HepG2 (cell line): ENCODE results near the gene VPS54. TPM values are rescaled to one million over a fixed set of nuclear protein-coding genes. Genes with fewer than 3 reads are reported as not detected.

Source experiments
- ATAC-seq: fragments of 200-7000 bp; cut with Tn5 transposase; 3 replicates; pipeline ENCODE4 v1.9.1; 2020; ENCODE audit warnings: mild to moderate bottlenecking, moderate library complexity
- BruUV-seq: library from RNA; stranded (reverse); fragments of 400-500 nt; replicated peaks from 2 replicates; lab custom pipeline; 2021; lab: Mats Ljungman, UMichigan
- CTCF ChIA-PET: fragments of 300-600 bp; formaldehyde crosslinking; extraction: SDS; loops from one replicate; lab custom pipeline; 2021; ENCODE audit warnings: low total read pairs, inconsistent platforms, low intra/inter-chr PET ratio; lab: Yijun Ruan, JAX
- POLR2A ChIA-PET: fragments of 350-600 bp; sonication (Branson Sonifier 250); formaldehyde crosslinking; loops from one replicate; lab custom pipeline; 2020; ENCODE audit warnings: antibody characterized with exemption, inconsistent platforms; lab: Yijun Ruan, JAX
- DNase-seq: peaks from one replicate; pipeline ENCODE4 v3.0.0-alpha.2; 2015; ENCODE audit warnings: low spot score
- FAIRE-seq: peaks from 3 replicates; lab custom pipeline; 2011; peaks lifted over from hg19 to GRCh38; lab: Jason Lieb, UNC
- H2AFZ ChIP-seq: one replicate; pipeline ENCODE4 v1.6.1; 2011; ENCODE audit warnings: low read length, inconsistent platforms
- H3K27ac ChIP-seq: fragments of 300-600 bp; 3 replicates; pipeline ENCODE4 v1.8.0; 2011; ENCODE audit warnings: mixed run types, mild to moderate bottlenecking, mixed read lengths, low read length, inconsistent platforms; ENCODE audit not compliant: insufficient read depth; ENCODE audit errors: extremely low read length
- H3K27me3 ChIP-seq, 2 experiments: fragments of 200-600 bp in 1 of 2; 2 replicates in 1 of 2; 3 replicates in 1 of 2; pipeline versions ENCODE4 v1.6.0 to v1.8.0; 2011; ENCODE audit warnings: low read length in 2 of 2, mild to moderate bottlenecking in 2 of 2, moderate library complexity in 2 of 2, inconsistent platforms in 1 of 2; ENCODE audit not compliant: insufficient read depth in 2 of 2, control insufficient read depth in 1 of 2
- H3K36me3 ChIP-seq, 2 experiments: fragments of 200-600 bp in 1 of 2; replicated peaks in 1 of 2; 2 replicates in 1 of 2; 3 replicates in 1 of 2; pipeline versions ENCODE4 v1.5.1 to v1.8.0; 2011; ENCODE audit warnings: low read length in 2 of 2, inconsistent platforms in 1 of 2; ENCODE audit not compliant: insufficient read depth in 2 of 2, control insufficient read depth in 1 of 2
- H3K4me1 ChIP-seq: 2 replicates; pipeline ENCODE4 v1.5.1; 2012; ENCODE audit warnings: low read length, inconsistent platforms; ENCODE audit not compliant: insufficient read depth
- H3K4me2 ChIP-seq: 2 replicates; pipeline ENCODE4 v1.6.0; 2011; ENCODE audit warnings: low read depth, low read length, inconsistent platforms
- H3K4me3 ChIP-seq, 3 experiments: fragments of 200-600 bp in 1 of 3; sonication (generic), shearing (Covaris generic) in 1 of 3; replicated peaks in 1 of 3; 2 replicates each; pipeline ENCODE4 v1.5.1; 2011 to 2016; ENCODE audit warnings: low read length in 3 of 3, inconsistent platforms in 2 of 3, low read depth in 2 of 3, mild to moderate bottlenecking in 2 of 3, control low read depth in 1 of 3, mixed read lengths in 1 of 3; ENCODE audit not compliant: insufficient read depth in 1 of 3
- H3K79me2 ChIP-seq: one replicate; pipeline ENCODE4 v1.6.1; 2011; ENCODE audit warnings: low read length, inconsistent platforms; ENCODE audit not compliant: insufficient read depth
- H3K9ac ChIP-seq: 2 replicates; pipeline ENCODE4 v1.6.0; 2011; ENCODE audit warnings: mild to moderate bottlenecking, low read depth, low read length, inconsistent platforms; ENCODE audit not compliant: insufficient read depth
- H3K9me3 ChIP-seq: 2 replicates; pipeline ENCODE4 v1.5.1; 2012; ENCODE audit warnings: mild to moderate bottlenecking, low read length
- H4K20me1 ChIP-seq: 2 replicates; pipeline ENCODE4 v1.6.0; 2011; ENCODE audit warnings: inconsistent platforms, mild to moderate bottlenecking, low read length, moderate library complexity; ENCODE audit not compliant: insufficient read depth
- FIP1L1 ChIP-seq: fragments of 200-400 bp; formaldehyde crosslinking; IDR thresholded peaks from 2 replicates; pipeline ENCODE4 v1.6.1; 2018; ENCODE audit warnings: low read depth, mild to moderate bottlenecking, low read length, moderate library complexity, borderline replicate concordance; ENCODE audit not compliant: insufficient read depth
- HES4 ChIP-seq: sonication (generic); formaldehyde crosslinking; IDR thresholded peaks from 2 replicates; pipeline ENCODE4 v1.9.0; 2021; ENCODE audit warnings: mild to moderate bottlenecking, missing genetic modification reagents, borderline replicate concordance
- HMG20B ChIP-seq: conservative IDR thresholded peaks from 2 replicates; pipeline ENCODE4 v1.6.1; 2016; ENCODE audit warnings: missing genetic modification reagents, missing compliant biosample characterization
- HNRNPH1 ChIP-seq: fragments of 200-400 bp; formaldehyde crosslinking; optimal IDR thresholded peaks from 2 replicates; pipeline ENCODE3; 2017; ENCODE audit warnings: mild to moderate bottlenecking, low read depth, low read length
- HOXA3 ChIP-seq: sonication (generic); formaldehyde crosslinking; IDR thresholded peaks from 2 replicates; pipeline ENCODE4 v1.5.0; 2020; ENCODE audit warnings: missing genetic modification reagents
- KAT8 ChIP-seq: IDR thresholded peaks from 2 replicates; pipeline ENCODE4 v1.6.1; 2016; ENCODE audit warnings: missing genetic modification reagents, missing compliant biosample characterization
- MYC ChIP-seq: sonication (generic); formaldehyde crosslinking; IDR thresholded peaks from 2 replicates; pipeline ENCODE4 v1.9.0; 2021; ENCODE audit warnings: missing genetic modification reagents, borderline replicate concordance
- MYNN ChIP-seq: sonication (generic); formaldehyde crosslinking; IDR thresholded peaks from 2 replicates; pipeline ENCODE4 v1.4.0; 2020; ENCODE audit warnings: mild to moderate bottlenecking, low read depth, missing genetic modification reagents
- NFKB2 ChIP-seq: sonication (generic); formaldehyde crosslinking; IDR thresholded peaks from 2 replicates; pipeline ENCODE4 v1.4.0; 2020; ENCODE audit warnings: missing genetic modification reagents, borderline replicate concordance
- TEAD3 ChIP-seq: optimal IDR thresholded peaks from 2 replicates; pipeline ENCODE3; 2016; ENCODE audit warnings: borderline replicate concordance
- THYN1 ChIP-seq: sonication (generic); formaldehyde crosslinking; IDR thresholded peaks from 2 replicates; pipeline ENCODE4 v1.8.1; 2023; ENCODE audit warnings: low read depth, mild to moderate bottlenecking, moderate library complexity, missing genetic modification reagents, borderline replicate concordance
- ZMYM4 ChIP-seq: sonication (generic); formaldehyde crosslinking; IDR thresholded peaks from 2 replicates; pipeline ENCODE4 v1.8.1; 2023; ENCODE audit warnings: mild to moderate bottlenecking, missing genetic modification reagents
- ZNF501 ChIP-seq: sonication (generic); formaldehyde crosslinking; IDR thresholded peaks from 2 replicates; pipeline ENCODE4 v1.5.1; 2020; ENCODE audit warnings: mild to moderate bottlenecking, moderate library complexity, missing genetic modification reagents
- WGBS: methylation state at CpG from one replicate; pipeline ENCODE4 v1.1.6; 2017; ENCODE audit warnings: low lambda C conversion rate; 5-methylcytosine and 5-hydroxymethylcytosine counted together
- in situ Hi-C: cut with HindIII; loops from 2 replicates; pipeline ENCODE4 v1.10.0; 2017; ENCODE audit warnings: low pct_unique_long_range_greater_than_20kb; ENCODE audit not compliant: extremely low pct_ligation_motif_present
- intact Hi-C: fragments of 100-400 bp; cut with micrococcal nuclease; formaldehyde crosslinking; loops from one replicate; pipeline ENCODE4 v1.10.0; 2022; ENCODE audit not compliant: unreplicated experiment
- polyA plus RNA-seq, 8 experiments: library from polyadenylated mRNA; depleted of rRNA in 3 of 8; stranded (reverse) in 7 of 8; unstranded in 1 of 8; fragments of >200 nt; fragmentation: Illumina TruSeq in 4 of 8; extraction: Trizol in 4 of 8; gene quantifications; 2 replicates each; pipeline versions ENCODE4 v1.2.1 to v1.2.3, GENCODE V29; 2011 to 2016; ENCODE audit warnings: low read depth in 4 of 8, missing spikeins in 1 of 8, mixed read lengths in 1 of 8; ENCODE audit not compliant: insufficient read depth in 1 of 8
- total RNA-seq, 5 experiments: library from RNA; depleted of rRNA; stranded (reverse); fragments of >200 nt; fragmentation: Illumina TruSeq; extraction: Trizol; gene quantifications; 2 replicates each; pipeline ENCODE4 v1.2.3, GENCODE V29; 2016; ENCODE audit warnings: low read depth in 1 of 5
- TF ChIP-seq, protein P1 (sequence below): sonication (generic); formaldehyde crosslinking; IDR thresholded peaks from 2 replicates; pipeline ENCODE4 v1.5.1; 2020; ENCODE audit warnings: missing genetic modification reagents, mild to moderate bottlenecking, borderline replicate concordance
- TF ChIP-seq, protein P2 (sequence below): sonication (generic); formaldehyde crosslinking; IDR thresholded peaks from 2 replicates; pipeline ENCODE4 v1.5.0; 2020; ENCODE audit warnings: missing genetic modification reagents
- TF ChIP-seq, protein P3 (sequence below): sonication (generic); formaldehyde crosslinking; IDR thresholded peaks from 2 replicates; pipeline ENCODE4 v1.4.0; 2020; ENCODE audit warnings: missing genetic modification reagents, borderline replicate concordance

Gene VPS54
- total and polyA plus RNA-seq, 2 of the 13 experiments (the other 11 are each of a cell fraction or from before 2014, with no cell fraction given) = 64.7 to 77.5 TPM

DNA sequence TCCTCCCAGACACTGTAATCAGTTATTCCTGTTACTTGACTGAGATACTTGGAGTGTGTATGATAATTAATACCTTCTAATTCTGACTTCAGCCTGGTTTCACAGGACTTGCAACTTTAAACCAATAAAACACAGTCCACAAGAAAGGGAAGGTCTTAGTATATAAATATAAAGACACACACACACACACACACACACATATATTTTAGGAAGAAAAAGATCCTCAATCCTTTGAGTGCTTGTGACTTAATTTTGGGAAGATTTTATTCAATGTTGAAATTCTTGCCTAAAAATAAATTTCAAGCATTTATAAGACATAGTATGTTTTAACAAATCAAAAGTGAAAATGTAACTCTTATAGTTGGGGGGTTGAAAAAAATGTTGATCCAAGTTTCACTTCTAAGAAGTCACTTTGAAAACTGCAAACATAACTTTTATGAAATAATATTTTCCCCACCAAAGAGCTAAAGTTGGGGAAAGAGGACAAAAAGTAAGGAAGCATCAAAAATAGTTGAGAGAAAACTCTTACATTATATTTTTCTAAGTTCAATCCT, 824 bp upstream of the VPS54 start (continued):
- TF ChIP-seq, protein P1, sequence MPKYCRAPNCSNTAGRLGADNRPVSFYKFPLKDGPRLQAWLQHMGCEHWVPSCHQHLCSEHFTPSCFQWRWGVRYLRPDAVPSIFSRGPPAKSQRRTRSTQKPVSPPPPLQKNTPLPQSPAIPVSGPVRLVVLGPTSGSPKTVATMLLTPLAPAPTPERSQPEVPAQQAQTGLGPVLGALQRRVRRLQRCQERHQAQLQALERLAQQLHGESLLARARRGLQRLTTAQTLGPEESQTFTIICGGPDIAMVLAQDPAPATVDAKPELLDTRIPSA (CRISPR knock-in tag) = no peak
- no peak for TF ChIP-seq TEAD3 (CRISPR knock-in tag)
- TF ChIP-seq MYNN (CRISPR knock-in tag) = no peak
- TF ChIP-seq HES4 (CRISPR knock-in tag) = no peak
- no peak for TF ChIP-seq MYC (CRISPR knock-in tag)
- no peak for TF ChIP-seq ZMYM4 (CRISPR knock-in tag)
- TF ChIP-seq HMG20B (CRISPR knock-in tag) = no peak
- TF ChIP-seq, protein P2, sequence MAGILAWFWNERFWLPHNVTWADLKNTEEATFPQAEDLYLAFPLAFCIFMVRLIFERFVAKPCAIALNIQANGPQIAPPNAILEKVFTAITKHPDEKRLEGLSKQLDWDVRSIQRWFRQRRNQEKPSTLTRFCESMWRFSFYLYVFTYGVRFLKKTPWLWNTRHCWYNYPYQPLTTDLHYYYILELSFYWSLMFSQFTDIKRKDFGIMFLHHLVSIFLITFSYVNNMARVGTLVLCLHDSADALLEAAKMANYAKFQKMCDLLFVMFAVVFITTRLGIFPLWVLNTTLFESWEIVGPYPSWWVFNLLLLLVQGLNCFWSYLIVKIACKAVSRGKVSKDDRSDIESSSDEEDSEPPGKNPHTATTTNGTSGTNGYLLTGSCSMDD (CRISPR knock-in tag) = no peak
- no peak for TF ChIP-seq FIP1L1
- TF ChIP-seq THYN1 (CRISPR knock-in tag) = no peak
- TF ChIP-seq KAT8 (CRISPR knock-in tag) = no peak

DNA sequence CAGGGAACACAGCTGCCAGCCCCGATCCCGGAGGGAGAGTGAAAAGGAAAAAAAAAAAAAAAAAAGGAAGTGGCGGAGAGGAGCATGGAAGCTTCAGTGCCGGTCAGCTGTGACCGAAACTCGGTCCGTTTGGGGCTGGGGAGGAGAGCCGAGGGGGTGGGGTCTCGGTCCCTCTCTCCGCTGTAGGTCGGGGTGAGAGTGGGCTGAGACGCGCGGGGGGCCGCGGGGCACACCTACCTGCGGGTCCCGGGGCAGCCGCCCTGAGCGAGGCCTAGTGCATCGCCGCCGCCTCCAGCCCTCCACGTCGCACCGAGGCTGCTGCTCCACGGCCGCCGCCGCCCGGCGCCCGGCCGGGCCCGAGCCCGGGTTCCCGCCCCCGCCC, 536 bp downstream of the VPS54 start:
- no TSS peak for BruUV-seq
- under 1% methylated on average over 12 of the region's 38 CpGs for WGBS
- H3K27ac ChIP-seq = peak overlapping the region; percentile 97
- POLR2A ChIA-PET = interaction anchor here (0.7 to 1.6 kb wide), 13 partner anchors 8 to 116 kb away, joined by 3 to 11 read pairs (median 5); no protein-coding TSS in a partner anchor
- FAIRE-seq = no peak
- H2AFZ ChIP-seq = no peak overlapping the region
- no peaks in the 10 kb centered on the region for H3K9me3 ChIP-seq
- in situ Hi-C loops (no loop called here), intact Hi-C loops (no loop called here)
- peaks cover 78% of the 10 kb centered on the region for H3K4me1 ChIP-seq
- no peaks in the 10 kb centered on the region; a peak in 1 of 5 replicates for H3K27me3 ChIP-seq
- no peak; the same call in 2 of the 3 replicates for ATAC-seq
- CTCF ChIA-PET = no interaction called here
- peak overlapping the region; percentile 95 for H3K9ac ChIP-seq
- DNase-seq = no peak
- H3K79me2 ChIP-seq = peaks cover 68% of the 10 kb centered on the region
- H3K36me3 ChIP-seq = peaks cover 0 to 4% of the 10 kb centered on the region in 2 experiments; a peak in 2 of 5 replicates
- peaks cover 26% of the 10 kb centered on the region for H4K20me1 ChIP-seq
- peak overlapping the region; percentile 97 for H3K4me2 ChIP-seq
- H3K4me3 ChIP-seq = peak overlapping the region; percentile 87 to 99 (median 87)
- TF ChIP-seq ZNF501 (CRISPR knock-in tag) (peak; percentile 45; the same call in 1 of the 2 replicates), HNRNPH1 (no peak), NFKB2 (CRISPR knock-in tag) (peak; percentile 15; the same call in 1 of the 2 replicates), HOXA3 (CRISPR knock-in tag) (0 out of 2 replicates have a peak, but pooled peaks have one; percentile 4)
- TF ChIP-seq, protein P3, sequence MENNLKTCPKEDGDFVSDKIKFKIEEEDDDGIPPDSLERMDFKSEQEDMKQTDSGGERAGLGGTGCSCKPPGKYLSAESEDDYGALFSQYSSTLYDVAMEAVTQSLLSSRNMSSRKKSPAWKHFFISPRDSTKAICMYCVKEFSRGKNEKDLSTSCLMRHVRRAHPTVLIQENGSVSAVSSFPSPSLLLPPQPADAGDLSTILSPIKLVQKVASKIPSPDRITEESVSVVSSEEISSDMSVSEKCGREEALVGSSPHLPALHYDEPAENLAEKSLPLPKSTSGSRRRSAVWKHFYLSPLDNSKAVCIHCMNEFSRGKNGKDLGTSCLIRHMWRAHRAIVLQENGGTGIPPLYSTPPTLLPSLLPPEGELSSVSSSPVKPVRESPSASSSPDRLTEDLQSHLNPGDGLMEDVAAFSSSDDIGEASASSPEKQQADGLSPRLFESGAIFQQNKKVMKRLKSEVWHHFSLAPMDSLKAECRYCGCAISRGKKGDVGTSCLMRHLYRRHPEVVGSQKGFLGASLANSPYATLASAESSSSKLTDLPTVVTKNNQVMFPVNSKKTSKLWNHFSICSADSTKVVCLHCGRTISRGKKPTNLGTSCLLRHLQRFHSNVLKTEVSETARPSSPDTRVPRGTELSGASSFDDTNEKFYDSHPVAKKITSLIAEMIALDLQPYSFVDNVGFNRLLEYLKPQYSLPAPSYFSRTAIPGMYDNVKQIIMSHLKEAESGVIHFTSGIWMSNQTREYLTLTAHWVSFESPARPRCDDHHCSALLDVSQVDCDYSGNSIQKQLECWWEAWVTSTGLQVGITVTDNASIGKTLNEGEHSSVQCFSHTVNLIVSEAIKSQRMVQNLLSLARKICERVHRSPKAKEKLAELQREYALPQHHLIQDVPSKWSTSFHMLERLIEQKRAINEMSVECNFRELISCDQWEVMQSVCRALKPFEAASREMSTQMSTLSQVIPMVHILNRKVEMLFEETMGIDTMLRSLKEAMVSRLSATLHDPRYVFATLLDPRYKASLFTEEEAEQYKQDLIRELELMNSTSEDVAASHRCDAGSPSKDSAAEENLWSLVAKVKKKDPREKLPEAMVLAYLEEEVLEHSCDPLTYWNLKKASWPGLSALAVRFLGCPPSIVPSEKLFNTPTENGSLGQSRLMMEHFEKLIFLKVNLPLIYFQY (CRISPR knock-in tag) = no peak
